GM19438 (cell line): ENCODE measurements around the gene PRR12.

ENCODE experiments used
- ATAC-seq: cut with Tn5 transposase; IDR thresholded peaks from one replicate; pipeline ENCODE4 v1.9.1; 2021; ENCODE audit warnings: low read depth; ENCODE audit not compliant: unreplicated experiment

Gene PRR12

DNA sequence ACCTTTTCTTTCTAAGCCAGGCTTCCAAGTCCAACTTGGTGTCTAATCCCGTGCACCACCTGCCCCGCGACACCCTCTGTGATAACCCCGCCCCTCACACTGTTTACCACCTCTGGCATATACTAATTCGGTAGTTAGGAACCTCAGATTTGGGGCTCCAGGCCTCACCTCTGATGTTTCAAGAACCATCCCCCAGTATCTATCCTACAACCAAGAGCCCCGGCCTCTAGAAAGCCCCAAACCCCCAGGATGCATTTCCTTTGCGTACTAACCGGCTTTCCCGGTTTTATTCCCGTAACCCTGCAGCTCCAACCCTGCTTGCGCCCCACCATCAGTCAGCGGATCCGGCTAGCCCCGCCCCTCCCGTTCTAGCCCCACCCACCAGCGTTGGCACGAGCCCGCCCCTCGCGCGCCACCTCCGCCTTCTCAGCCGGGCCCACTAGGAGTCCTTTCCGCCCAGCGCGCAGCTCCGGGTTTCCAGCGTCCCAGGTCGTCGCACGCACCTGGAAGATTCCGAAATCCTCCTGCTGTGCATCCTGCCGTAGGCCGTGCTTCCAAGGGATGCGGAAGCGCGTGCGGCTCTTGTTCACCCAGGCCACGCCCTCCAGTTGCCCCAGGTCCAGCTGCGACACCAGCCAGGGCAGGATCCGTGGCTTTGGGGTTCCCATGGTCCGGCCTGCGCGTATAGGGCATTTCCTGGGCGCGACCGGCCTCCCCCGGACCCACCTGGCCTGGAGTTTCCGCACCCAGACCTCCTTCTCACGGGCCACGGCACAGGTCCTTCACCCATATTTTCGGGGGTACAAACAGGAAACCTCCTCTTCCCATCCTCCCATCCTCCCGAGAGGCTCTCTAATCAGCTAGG is 73.4 kb downstream of the PRR12 start:
- peak; percentile 43 for ATAC-seq

DNA sequence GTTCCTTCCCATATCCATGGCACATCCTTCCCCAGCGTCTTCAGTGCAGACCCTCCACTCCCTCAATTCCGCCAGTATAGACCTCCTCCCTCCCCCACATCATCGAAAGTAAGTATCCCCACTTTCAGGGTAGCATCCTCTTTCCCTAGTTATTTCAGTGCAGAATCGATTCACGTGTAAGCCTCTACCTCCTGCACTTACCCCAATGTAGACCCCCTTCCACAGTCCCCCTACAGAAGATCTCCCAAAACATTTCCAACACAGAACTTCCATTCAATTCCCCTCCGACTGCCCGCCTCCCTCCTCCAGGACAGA is 74.0 kb downstream of the PRR12 start:
- no peak for ATAC-seq

DNA sequence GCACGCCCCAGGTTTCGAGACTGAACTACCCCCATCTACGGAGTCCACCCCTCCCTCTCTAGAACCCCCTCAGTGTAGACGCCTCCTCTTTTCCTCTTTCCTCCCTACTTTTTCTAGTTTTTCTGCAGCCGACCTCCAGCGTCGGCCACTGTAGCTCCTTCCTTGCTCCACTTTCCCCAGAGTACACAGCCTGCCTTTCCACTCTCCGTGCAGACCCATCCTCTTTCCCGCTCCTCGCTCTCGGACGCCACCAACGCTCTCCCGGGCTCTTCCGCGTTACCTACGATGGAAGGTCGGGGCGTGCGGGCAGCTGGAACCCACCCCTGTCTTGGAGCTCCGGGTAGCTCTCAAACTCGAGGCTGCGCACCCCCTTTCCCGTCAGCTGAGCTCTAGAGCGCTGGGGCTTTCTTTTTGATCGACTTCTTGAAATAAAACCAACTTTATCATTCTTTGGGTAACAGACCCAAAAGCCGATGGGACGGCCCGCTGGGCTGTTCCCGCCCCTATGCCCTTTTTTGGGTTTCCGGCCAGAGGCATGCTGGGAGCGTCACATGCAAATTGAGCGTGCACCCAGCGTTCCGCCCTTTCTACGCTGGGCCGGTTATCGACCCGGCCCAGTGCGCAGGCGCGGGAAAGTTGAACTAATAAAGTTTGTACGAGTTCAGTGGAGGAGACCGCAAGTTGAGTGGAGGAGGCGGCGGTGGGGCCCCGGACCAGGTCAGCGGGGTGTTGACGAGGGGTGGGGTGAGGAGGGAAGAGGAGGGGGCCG is 74.6 kb downstream of the PRR12 start, which contains the start of the genes BCL2L12 and IRF3:
BCL2L12 (plus strand) TSS at position 583 of the 769 bp plus-strand sequence. CDS start 760 bp downstream, outside the sequence.
IRF3 (minus strand) TSS at position 507 of the 769 bp plus-strand sequence. CDS start 1,019 bp downstream, outside the sequence.
- peak; percentile 72 for ATAC-seq

DNA sequence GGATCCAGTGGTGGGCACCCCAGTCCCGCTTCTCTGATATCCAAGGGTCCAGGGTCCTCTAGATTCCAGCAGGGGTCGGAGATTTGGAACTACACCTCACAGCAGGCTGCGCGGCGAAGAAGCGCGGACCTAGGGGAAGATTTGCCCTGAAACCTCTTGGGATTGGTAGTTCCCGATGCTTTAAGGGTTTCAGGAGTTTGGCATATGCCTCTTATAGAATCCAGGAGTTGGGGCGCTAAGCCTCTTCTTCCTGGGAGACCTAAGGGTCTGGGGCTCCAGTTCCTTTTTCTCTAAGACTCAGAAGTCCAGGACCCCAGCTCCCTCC is 75.1 kb downstream of the PRR12 start:
- no peak for ATAC-seq

DNA sequence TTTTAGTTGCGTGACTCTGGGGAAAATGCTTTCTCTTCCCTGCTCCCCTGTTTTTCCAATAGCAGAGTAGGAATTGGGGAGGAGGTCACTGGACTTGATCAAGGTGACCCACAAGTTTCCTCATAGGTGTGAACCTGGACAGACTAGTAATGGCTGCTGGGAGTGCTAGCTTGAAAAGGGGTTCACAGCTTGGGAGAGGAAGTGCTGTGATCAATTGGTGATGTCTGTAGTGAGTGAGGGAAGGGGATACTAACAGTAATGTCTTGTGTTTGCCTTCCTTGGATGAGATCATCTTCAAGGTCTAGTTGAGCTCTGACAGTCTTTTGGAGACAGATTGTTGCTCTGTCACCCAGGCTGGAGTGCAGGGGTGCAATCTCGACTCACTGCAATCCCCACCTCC is 76.5 kb downstream of the PRR12 start:
- no peak for ATAC-seq

DNA sequence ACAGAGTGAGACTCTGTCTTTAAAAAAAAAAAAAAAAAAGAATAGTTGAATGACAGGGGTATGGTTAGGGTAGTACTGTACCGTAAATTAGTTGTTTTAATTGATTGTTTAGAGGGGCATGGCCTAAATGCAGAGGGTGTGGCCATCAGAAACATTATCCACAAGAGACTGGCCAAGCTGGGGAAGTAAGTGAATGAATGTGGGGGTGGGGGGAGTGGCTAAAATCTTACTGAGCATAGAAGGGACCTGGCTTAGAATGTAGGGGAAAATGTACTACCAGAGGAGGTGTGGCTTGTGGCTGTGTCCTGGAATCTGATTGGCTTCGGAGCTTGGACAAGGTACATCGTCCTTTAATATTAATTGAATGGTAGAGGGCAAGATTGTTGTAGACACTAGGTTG is 78.5 kb downstream of the PRR12 start:
- ATAC-seq, result no peak

DNA sequence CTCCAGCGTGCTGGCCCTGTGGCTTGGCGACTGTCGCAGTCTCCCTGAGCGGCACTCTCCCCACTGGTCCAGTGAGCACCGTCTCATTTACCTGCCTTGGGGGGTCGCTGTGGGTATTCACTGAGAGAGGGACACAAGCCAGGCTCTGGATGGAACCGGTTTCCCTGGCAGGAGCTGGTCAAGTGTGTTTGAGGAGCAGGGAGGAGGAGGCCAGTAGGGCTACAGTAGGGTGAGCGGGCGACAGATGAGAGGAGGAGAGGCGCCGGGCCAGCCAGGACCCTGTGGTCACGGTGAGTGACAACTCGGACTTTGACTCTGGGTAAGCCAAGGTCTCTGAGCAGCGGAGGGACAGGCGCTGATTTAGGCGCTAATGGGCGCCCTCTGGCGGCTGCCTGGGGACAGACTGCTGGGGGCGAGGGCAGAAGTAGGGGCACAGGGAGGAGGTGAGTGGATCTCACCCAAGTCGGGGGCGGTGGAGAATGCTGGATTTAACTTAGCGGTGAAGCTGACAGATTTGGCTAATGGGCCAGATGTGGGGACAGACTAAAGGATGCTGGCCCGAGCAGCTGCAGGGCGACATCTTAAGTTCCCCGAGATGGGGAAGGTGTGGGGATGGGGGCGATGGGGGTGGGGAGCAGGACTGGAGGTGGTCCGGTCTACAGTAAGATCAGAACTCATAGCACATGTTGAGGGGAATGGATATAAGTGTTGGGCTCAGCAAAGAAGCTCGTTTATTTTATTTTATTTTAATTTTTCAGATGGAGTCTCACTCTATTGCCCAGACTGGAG is 81.3 kb downstream of the PRR12 start:
- no peak for ATAC-seq
